NCI-H2081 treated with DMSO at 0.1 percent for 48 hours (cell line): ENCODE data around the gene THAP7.
"Not testable (repeated sequence)": the region's sequence is repeated elsewhere in the genome, so short reads cannot be mapped to it uniquely, and the experiment has no call there.

Experiments
- DNase-seq: peaks from one replicate; lab custom pipeline; 2025; lab: John Stamatoyannopoulos, UW

Gene THAP7, protein sequence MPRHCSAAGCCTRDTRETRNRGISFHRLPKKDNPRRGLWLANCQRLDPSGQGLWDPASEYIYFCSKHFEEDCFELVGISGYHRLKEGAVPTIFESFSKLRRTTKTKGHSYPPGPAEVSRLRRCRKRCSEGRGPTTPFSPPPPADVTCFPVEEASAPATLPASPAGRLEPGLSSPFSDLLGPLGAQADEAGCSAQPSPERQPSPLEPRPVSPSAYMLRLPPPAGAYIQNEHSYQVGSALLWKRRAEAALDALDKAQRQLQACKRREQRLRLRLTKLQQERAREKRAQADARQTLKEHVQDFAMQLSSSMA

DNA sequence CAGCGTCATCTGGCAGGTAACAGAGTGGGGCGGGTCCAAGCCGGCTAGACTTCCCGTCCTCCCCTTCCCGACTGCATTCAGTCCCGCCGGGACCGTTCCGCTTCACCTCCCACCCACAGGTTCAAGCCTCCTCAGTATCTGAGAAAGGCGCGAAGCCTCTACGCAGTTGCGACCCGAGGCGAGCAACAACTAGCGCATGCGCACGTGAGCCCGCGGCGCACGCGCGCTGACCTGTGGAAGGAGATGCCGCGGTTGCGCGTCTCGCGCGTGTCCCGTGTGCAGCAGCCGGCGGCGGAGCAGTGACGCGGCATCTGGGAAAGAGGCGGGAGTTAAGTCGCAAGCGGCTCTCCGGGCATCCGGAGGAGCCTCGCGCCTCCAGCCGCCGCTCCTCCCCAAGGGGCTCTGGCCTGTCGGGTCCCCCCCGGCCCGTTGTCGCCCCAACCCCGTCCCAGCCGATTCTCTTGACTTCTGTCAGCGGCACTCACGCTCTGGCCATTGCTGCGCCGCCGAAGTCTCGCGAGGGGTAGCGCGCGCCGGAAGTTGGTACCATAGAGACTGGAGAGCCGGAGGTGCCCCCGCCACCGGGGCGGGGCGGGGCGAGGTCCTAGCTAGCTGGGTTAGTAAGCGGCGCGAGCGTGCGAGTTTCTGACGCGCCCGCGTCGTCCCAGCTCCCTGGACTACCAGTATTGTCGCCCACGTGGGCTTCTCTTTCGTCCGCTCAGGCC is at the start of gene THAP7:
TSS of gene THAP7 (minus strand) at position 518 of the 725 bp plus-strand sequence. CDS start at position 311, 207 bp downstream.
- peak; percentile 73 for DNase-seq

DNA sequence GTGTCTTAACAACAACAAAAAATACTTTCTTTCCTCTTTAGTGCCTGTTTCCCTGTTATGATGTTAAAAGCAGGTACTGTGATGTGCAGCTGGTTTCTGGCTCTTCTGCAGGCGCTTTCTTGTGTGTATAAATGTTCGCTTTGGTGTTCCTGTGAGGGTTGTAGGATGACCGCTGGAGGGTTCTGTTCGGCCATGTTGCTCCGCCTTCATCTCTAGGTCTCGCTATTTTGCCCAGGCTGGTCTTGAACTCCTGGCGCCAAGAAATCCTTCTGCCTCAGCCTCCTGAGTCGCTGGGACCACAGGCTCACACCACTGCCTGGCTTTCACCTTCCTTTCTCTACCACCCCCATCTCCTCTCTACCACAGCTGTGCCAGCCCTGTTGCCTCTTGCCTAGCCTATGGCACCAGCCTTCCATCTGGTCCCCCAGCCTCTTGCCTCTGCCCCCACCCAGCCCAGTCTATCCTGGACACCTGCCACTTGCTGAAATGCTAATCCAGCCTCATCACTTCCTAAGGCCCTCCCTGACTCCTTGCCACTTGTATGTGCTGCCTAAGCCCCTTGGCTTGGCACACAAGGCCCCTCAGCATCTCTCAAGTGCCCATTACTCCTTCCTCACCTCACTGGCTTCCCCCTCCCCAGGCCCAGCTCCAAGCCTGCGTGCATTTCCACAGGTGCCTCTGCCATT is 49.4 kb upstream of the THAP7 start:
- DNase-seq, result no peak

DNA sequence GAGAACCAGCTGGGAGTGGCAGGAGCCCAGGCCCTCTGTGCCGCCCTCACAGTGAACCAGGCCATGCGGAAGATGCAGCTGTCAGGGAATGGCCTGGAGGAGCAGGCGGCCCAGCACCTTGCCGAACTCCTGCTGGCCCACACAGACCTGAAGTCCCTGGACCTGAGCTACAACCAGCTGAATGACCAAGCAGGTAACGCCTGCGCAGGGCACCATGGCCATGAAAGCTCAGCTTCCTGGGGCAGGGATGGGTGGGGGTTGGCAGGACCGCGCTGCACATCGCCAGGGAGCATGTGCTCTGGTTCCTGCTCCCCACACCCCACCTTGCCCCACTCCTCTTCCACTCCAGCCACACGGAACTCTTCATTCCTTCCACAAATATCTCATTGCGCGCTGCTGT is 47.0 kb upstream of the THAP7 start:
- not testable (repeated sequence) for DNase-seq

DNA sequence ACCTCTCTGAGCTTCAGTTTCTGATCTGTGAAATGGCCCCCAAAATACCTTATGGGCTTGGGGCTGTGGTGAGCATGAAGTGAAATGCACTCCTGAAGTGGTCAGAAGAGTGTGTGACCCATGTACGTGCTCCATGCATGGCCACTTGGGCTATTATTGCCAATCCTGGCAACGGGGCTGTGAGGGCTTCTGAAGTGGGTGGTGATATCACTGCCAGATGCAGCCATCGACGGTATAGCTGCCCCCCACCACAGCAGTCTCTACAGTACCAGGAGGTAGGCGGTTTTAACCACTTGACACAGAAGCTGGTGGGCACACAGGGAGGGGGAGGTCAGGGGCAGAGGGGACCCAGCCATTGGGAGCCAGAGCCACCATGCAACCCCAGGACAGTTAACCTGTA is 46.5 kb upstream of the THAP7 start:
- not testable (repeated sequence) for DNase-seq

DNA sequence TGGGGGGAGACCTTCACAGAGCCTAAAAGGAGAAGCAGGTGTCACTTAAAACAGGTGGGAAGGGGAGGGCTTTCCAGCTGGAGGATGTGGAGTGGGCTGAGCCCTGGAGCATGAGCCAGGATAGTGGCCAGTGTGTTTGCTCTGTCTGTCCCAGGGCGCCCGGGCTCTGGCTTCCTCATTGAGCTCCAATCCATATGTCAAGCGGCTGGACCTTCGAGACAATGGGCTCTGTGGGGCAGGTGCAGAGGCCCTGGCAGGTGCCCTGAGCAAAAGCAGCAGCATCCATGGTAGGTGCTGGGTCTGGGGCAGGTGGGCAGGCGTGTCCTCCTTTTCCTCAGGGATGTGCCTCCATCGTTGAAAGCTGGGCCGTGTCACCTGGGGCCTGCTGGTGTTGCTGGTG is 45.8 kb upstream of the THAP7 start:
- no peak for DNase-seq

DNA sequence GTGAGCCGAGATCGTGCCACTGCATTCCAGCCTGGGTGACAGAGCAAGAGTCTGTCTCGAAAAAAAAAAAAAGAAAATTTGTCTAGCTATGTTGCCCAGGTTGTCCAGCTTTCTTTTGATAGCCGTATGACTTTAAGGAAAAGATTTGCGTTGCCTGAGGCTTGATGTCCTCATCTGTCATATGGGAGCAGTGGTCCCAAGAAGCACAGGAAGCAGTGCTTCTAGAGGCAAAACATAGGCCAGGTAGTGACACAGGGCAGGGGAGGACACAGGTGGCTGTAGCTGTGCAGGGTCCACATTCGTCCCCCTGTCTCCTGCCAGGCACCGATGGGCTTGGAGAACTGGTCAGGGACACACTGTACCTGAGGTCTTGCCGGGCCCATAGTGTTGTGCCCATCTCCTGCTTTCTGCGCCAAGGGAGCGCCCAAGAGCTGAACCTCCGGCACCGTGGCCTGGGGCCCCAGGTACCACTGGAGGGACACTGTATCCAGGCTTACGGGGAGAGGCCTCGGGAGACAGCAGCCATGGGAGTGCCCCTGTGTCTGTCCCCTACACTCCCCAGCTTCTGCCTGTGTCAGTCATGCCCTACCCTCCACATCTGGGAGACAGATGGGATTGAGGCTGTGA is 45.2 kb upstream of the THAP7 start:
- DNase-seq, result no peak

DNA sequence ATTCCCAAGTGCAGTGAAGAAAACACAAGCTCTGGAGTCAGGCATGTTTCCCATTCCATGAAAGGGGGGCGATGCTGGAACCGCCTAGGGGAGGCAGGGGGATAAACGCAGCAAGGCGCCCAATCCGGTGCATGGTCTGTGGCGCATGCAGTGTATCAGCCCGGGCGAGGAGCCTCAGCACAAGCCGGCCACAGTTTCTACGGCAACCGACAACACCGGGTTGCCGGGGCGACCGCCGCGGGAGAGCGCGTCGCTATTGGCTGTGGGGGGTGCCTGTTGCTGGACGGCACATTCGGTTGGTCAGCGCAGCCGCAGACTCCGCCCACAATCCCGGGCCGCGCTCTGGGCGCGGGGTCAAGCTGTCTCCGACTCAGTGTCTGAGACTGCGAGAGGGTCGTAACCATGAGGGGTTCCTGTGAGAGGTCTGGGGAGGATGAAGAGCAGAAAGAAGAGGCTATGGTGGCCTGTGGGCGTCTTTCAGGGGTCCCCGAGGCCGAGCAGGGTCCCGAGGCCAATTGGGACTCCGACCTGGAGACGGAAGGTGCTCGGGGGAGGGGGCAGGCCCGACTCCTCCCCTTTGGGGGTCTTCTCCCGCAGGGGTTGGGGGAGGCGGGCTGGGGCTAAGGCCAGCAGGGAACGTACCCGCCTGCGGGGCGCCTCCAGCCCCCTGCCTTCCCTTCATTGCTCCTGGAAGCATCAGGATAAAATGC is 43.8 kb upstream of the THAP7 start, which contains the start of gene LRRC74B:
TSS of gene LRRC74B (plus strand) at position 362 of the 710 bp plus-strand sequence. CDS start at position 403, 41 bp downstream.
- peak; percentile 23 for DNase-seq

DNA sequence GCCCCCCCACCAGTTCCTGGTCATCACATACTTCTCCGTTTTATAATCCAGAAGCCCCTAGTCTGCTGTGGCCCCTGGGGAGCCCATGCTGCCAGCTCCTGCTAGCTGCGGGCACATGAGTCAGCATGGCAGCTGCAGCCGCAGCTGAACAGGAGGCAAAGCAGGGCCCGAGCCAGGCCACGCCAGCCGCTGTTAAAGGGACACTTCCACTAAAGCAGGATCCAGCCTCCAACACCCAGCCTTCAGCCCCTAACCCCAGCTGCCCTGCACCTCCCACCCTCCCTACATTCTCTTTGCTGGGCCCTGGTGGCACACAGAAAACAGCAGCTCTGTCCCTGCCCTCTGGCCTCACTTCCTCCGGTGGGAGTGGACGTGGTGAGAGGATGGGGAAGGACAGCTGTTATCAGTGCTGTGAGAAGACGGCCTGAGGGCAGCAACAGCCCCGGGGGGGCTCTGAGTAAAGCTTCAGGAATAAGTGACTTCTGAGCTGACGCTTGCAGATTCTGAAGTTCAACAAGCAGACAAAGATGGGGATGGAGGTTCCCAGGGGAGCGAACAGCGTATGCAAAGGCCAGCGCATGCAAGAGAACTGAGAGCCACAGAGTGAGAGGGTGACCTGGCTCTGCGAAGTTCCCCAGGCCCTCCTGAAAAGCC is 43.1 kb upstream of the THAP7 start:
- no peak for DNase-seq

DNA sequence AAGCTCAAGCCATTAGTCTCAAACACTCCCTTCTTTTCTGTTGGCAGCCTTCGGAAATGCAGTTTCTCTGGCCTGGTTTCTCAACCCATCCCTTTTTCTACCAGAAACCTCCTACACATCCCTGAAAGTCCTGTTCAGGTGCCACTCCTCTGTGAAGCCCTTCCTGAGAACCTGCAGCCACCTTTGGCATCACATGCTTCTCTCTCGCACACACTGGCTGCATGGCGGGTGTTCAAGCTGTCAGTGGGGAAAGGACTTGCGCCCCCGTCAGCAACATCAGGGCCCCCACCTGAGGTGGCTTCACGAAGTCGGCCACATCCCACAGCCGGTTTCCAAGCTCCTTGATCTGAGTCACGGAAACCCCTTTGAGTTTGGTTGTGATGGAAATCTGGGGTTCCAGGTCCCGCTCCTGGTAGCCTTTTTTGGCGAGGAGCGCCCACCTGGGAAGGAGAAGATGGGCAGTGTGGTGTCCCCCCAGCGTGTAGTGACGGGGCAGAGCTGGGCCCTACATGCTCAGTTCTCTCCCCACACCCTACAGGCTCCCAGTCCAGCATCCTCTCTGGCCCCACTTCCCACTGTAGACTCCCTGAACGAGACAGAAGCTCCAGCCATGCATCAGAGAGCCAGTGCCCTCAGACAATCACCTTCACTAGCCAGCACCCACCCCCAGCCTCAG is 42.1 kb upstream of the THAP7 start:
- DNase-seq, result no peak

DNA sequence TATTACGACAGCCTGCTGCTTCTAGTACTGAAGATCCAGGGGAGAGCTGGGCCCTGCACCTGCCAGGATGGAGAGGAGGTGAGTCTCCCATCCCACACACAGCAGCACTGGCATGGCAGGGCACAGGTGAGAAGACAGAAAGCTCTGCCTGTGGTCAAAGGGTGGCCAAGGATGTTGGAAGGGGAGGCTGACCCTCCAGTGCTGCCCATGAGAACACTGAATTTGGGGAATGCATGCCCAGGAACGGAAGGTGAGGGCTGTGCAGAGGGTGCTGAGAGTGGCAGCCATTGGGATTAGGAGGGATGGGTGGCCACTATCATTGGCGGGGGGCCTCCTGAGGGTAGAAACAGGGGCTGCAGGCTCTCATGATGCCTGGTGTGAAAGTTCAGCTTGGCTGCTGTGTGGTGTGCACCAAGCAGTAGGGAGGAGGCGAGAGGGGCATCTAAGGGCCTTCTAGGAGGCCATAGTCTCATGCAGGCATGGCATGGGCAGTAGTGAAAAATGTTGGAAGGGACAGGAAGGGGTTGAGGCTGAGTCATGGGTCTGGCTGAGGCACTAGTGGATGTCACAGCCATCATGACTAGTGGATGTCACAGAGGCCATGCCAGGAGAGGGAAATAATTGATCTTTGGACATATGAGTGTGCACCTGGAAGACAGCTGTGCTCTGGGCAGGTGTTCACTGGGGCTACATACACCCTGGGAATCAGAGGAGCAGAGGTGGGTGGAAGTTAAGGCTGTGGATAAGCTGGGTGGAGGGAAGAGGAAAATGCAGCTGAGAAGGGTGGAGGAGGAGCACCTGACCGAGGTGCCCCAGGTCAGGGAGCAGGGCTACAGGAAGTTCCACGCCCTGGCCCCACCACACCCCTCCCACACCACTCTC is 41.3 kb upstream of the THAP7 start:
- no peak for DNase-seq

DNA sequence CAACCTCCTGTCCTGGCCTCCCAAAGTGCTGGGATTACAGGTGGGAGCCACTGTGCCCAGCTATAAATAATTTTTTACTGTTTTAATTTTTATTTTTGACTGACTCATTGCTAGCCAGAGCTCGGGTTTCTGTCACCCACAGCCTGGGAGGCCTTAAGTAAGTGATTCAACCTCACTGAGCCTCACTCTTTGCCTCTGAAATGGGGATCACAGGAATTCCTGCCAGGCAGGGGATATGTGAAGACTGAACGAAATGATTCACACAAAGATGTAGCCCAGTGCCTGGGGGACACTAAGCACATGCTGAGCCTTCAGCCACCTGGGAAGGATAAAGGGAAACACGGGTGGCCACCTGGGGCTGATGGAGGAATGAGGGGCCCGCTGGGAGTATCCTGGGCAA is 40.0 kb upstream of the THAP7 start:
- DNase-seq, result no peak

DNA sequence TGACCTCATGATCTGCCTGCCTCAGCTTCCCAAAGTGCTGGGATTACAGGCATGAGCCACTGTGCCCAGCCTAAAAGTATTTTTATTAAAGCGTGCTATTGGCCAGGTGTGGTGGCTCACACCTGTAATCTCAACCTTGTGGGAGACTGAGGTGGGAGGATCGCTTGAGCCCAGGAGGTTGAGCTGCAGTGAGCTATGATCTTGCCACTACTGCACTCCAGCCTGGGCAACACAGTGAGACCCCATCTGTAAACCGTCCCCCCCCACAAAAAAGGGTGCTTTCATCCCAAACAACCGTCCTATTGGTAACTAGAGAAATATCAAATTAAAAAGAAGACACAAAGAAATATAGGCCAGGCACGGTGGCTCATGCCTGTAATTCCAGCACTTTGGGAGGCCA is 37.2 kb upstream of the THAP7 start:
- not testable (repeated sequence) for DNase-seq

DNA sequence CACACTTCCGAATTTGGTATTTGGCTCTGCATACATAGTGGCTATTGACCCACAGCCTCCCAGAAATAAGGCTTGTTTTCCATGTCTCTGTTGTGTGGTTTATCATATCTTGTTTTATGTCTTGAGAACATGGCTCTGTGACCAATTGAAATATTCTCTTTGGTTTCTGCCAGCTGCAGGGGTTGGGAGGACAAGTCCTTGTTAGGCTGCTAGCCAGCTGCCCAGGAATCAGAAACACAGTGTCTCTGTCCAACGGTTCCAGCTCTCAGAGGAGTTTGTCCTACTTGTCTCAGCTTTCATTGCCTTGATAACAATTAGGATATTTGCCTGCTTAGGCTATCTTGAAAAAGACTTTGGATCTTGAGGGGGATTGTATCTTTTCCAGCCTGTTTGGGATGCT is 36.5 kb upstream of the THAP7 start:
- DNase-seq, result no peak

DNA sequence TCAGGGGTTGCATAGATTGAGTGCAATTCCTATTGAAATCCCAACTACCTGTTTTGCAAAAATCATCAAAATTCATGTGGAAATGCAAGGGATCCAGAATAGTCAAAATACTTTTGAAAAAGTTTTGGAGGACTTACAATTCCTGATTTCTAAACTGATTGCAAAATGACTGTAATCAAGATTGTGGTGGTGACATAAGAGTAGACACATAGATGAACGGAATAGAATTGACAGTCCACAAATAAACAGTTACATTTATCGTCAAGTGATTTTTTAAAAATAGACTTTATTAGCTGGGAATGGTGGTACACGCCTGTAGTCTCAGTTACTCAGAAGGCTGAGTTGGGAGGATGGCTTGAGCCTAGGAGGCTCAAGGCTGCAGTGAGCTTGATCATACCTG is 33.1 kb upstream of the THAP7 start:
- DNase-seq, result no peak

DNA sequence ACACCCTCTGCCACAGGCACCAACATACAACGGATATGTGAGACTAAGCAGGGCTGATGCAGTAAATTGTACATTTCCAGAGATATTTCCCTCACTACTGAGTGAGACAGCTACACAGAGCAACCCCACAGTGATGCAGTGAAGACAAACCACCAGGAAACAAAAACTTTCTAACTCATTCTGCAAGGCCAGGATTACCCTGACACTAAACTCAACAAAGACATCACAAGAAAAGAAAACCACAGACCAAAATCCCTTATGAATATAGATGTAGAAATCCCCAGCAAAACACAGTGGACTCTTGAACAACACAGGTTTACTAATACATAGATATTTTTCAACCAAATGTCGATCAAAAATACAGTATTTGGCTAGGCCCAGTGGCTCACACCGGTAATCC is 32.0 kb upstream of the THAP7 start:
- DNase-seq, result no peak

DNA sequence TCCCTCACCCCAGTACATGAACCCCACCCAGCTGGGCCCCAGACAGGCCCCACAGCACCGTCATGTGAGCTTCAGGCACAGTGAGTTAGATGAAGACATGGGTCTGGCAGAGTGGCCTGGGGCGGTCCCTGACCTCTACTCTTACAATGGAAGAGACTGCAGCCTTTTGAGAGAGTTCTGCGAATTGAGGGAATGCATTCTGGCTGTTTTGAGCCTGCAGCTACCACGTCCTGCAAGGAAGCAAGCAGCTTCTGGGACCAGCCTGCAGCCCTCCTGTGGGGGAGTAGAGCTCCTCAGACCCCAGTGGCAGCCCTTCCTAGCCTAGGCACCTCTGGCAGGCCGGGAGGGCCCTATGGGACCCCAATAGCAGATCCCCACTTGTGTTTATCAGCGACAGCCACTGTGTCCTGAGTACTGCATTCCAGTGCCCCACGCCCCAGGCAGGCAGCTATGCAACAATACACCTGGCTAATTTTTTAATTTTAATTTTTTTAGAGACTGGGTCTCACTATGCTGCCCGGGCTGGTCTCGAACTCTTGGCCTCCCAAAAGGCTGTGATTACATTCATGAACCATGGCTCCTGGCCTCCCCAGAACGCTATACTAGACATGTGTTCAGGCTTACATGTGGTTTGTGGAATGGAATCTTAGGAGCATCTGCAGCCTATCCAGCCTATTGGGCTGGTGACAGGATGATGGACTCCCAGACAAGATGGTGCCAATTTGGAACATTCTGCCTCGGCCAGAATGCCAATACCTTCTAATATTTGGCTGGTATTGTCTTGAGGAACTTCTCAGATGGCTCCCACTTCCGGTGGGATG is 31.2 kb upstream of the THAP7 start:
- DNase-seq, result no peak

DNA sequence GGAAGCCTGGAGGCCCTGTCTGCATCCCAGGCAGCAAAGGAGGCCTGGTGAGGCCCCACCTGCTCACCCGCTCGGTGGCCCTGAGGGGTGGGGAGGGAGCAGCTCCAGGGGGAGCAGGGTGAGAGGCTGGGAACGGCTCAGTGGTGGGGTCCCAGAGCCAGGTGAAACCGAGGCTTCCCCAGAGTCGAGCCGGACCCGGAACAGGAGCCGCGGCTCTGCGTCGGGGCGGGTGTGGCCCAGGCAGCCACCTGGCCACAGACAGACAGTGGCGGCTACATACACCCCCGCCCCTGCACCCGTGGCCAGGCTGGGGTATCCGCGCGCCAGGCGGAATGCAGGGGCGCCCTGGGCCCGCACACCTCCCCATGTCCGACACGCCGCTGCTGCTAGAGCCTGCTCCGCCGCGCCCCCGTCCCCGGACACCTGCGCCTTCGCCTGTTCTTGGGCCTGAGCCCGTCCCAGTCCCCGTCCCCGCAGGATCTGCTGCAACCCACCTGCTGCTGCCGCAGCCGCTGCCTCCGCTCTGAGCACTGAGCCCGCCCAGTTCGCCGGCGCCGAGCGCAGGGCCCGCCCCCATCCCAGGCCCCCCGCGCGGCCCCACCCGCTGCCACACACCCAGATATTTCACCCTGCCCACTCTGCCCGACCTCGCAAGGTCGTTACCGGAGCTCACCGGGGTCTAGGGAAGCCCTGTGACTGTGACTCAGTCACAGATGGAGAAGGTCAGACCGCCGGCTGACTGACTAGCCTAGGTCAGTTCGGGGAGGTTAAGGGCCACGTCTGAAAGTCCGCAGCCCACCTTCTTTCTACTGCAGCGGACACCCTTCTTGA is 30.3 kb upstream of the THAP7 start, which contains the start of gene SLC7A4:
TSS of gene SLC7A4 (minus strand) at position 525 of the 831 bp plus-strand sequence. CDS start 749 bp downstream, outside the sequence.
- no peak for DNase-seq
